Measurements from ENCODE around the gene WEE1.

WEE1 gene

DNA sequence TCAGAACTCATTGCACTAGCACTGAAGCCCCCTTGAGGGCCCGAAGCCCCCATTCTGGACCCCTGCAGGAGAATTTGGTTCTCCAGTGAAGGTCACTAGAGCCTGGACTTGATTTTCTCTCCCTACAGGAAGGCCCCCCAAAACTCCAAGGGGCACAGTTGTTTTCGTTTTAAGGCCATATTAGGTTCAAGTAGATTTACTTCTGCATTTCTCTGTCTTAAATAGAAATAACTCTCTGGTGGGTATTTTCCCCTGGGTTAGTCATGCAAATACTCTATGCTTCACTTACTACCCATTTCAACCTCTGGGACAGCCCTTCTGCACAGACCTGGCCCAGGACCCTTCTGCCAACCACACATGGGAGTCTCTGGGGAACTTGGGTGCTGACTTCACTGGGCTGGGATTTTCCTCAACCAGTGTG lies 41.6 kb downstream of the WEE1 start:
- no peak overlapping the region for H2AFZ ChIP-seq (ENCODE audit: low read depth, low read length, severe bottlenecking)

DNA sequence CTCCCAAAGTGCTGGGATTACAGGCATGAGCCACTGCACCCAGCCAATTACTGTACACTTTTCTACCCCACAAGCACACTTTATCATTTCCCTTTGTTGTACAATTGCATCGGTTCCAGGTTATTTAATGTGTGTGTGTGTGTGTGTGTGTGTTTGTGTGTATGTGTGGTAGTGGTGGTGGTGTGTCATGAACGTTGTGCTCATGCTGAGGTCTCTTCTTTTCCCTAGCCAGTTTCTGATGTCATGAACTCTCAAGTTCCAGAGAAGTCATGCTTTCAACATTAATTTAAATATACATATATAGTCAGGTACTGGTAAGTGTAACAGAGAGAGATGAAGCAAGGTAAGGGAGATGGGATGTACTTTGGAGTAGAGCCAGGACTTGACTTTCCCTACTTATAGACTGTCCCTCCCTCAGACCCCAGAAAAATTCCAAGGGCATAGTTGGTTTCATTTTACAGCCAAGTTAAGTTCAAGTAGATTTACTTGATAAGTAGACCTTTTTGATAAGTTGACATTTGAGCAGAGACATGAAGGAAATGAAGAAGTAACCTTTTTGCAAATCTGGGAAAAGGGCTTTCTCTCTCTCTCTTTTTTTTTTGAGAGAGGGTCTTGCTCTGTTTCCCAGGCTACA lies 42.7 kb downstream of the WEE1 start:
- no peaks in the 10 kb centered on the region for H3K36me3 ChIP-seq (ENCODE audit: low read length)
- peak overlapping the region; percentile 76 for H3K9ac ChIP-seq (ENCODE audit: low read length)
- peak overlapping the region; percentile 98 for H3K27ac ChIP-seq (ENCODE audit: low read depth, low read length)
- peaks cover 81% of the 10 kb centered on the region for H3F3A ChIP-seq (ENCODE audit: insufficient read depth)
- H3K4me3 ChIP-seq (ENCODE audit: insufficient read depth, low read length, poor library complexity, severe bottlenecking) = peak overlapping the region; percentile 8
- H3K27me3 ChIP-seq (ENCODE audit: low read length) = no peaks in the 10 kb centered on the region
- TF ChIP-seq, protein P1, sequence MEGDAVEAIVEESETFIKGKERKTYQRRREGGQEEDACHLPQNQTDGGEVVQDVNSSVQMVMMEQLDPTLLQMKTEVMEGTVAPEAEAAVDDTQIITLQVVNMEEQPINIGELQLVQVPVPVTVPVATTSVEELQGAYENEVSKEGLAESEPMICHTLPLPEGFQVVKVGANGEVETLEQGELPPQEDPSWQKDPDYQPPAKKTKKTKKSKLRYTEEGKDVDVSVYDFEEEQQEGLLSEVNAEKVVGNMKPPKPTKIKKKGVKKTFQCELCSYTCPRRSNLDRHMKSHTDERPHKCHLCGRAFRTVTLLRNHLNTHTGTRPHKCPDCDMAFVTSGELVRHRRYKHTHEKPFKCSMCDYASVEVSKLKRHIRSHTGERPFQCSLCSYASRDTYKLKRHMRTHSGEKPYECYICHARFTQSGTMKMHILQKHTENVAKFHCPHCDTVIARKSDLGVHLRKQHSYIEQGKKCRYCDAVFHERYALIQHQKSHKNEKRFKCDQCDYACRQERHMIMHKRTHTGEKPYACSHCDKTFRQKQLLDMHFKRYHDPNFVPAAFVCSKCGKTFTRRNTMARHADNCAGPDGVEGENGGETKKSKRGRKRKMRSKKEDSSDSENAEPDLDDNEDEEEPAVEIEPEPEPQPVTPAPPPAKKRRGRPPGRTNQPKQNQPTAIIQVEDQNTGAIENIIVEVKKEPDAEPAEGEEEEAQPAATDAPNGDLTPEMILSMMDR (IDR thresholded peaks at IDR 0.05; ENCODE audit: insufficient read depth, low read length, poor library complexity, severe bottlenecking) = no peak
- no peak for TF ChIP-seq EZH2phosphoT487 (conservative IDR thresholded peaks at IDR 0.05; ENCODE audit: low read length)
- H3K79me2 ChIP-seq (ENCODE audit: insufficient read depth, low read length) = peaks cover 10% of the 10 kb centered on the region; the same call in 1 of the 2 replicates
- H4K20me1 ChIP-seq (ENCODE audit: low read depth, low read length) = no peaks in the 10 kb centered on the region
- H3K9me2 ChIP-seq (replicated peaks; ENCODE audit: insufficient read depth, low read length) = no peaks in the 10 kb centered on the region
- no peak overlapping the region for H2AFZ ChIP-seq (ENCODE audit: low read depth, low read length, severe bottlenecking)
- H3K9me3 ChIP-seq (ENCODE audit: insufficient read depth, low read length) = no peaks in the 10 kb centered on the region
- peak overlapping the region; percentile 93 for H3K4me2 ChIP-seq (ENCODE audit: low read depth, low read length, poor library complexity, severe bottlenecking)

More for the DNA sequence above, 41.6 kb downstream of the WEE1 start:
- TF ChIP-seq EZH2phosphoT487 (conservative IDR thresholded peaks at IDR 0.05; ENCODE audit: low read length) = no peak
- Histone ChIP-seq H3K27me3 (ENCODE audit: low read length) (no peaks in the 10 kb centered on the region), H3K4me2 (ENCODE audit: low read depth, low read length, poor library complexity, severe bottlenecking) (peak overlapping the region; percentile 93), H3K9me2 (replicated peaks; ENCODE audit: insufficient read depth, low read length) (no peaks in the 10 kb centered on the region), H3K36me3 (ENCODE audit: low read length) (no peaks in the 10 kb centered on the region), H3K9ac (ENCODE audit: low read length) (peak overlapping the region; percentile 76), H3K27ac (ENCODE audit: low read depth, low read length) (peak overlapping the region; percentile 98), H4K20me1 (ENCODE audit: low read depth, low read length) (no peaks in the 10 kb centered on the region), H3F3A (ENCODE audit: insufficient read depth) (peaks cover 91% of the 10 kb centered on the region), H3K79me2 (ENCODE audit: insufficient read depth, low read length) (peaks cover 10% of the 10 kb centered on the region; the same call in 1 of the 2 replicates), H3K9me3 (ENCODE audit: insufficient read depth, low read length) (no peaks in the 10 kb centered on the region), H3K4me3 (ENCODE audit: insufficient read depth, low read length, poor library complexity, severe bottlenecking) (peak overlapping the region; percentile 45)

DNA sequence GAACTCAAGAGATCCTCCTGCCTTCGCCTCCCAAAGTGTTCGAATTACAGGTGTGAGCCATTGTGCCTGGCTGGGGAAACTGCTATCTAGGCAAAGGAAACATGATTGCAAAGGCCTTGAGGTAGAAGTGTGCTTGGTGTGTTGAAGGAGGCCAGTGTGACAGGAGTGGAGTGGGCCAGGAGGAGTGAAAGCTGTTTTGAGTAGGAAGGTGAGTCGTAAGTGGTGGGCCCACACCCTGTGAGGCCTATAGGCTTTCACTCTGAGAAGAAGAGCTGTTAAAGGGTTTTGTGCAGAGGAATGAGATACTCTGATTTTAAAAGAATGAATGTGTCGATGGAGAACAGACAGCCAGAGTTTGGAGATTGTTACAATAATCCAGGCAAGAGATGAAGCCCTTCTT lies 43.4 kb downstream of the WEE1 start:
- H2AFZ ChIP-seq (ENCODE audit: low read depth, low read length, severe bottlenecking) = no peak overlapping the region
- peak overlapping the region; percentile 8 for H3K4me3 ChIP-seq (ENCODE audit: insufficient read depth, low read length, poor library complexity, severe bottlenecking)
- H3F3A ChIP-seq (ENCODE audit: insufficient read depth) = peaks cover 79% of the 10 kb centered on the region
- H3K9me3 ChIP-seq (ENCODE audit: insufficient read depth, low read length) = no peaks in the 10 kb centered on the region
- no peaks in the 10 kb centered on the region for H3K36me3 ChIP-seq (ENCODE audit: low read length)
- no peaks in the 10 kb centered on the region for H3K9me2 ChIP-seq (replicated peaks; ENCODE audit: insufficient read depth, low read length)
- TF ChIP-seq, protein P1 (IDR thresholded peaks at IDR 0.05; ENCODE audit: insufficient read depth, low read length, poor library complexity, severe bottlenecking) = no peak
- no peak for TF ChIP-seq EZH2phosphoT487 (conservative IDR thresholded peaks at IDR 0.05; ENCODE audit: low read length)
- H3K27me3 ChIP-seq (ENCODE audit: low read length) = no peaks in the 10 kb centered on the region
- no peaks in the 10 kb centered on the region for H4K20me1 ChIP-seq (ENCODE audit: low read depth, low read length)
- peak overlapping the region; percentile 76 for H3K9ac ChIP-seq (ENCODE audit: low read length)
- peaks cover 10% of the 10 kb centered on the region; the same call in 1 of the 2 replicates for H3K79me2 ChIP-seq (ENCODE audit: insufficient read depth, low read length)
- peak overlapping the region; percentile 98 for H3K27ac ChIP-seq (ENCODE audit: low read depth, low read length)
- H3K4me2 ChIP-seq (ENCODE audit: low read depth, low read length, poor library complexity, severe bottlenecking) = peak overlapping the region; percentile 93

DNA sequence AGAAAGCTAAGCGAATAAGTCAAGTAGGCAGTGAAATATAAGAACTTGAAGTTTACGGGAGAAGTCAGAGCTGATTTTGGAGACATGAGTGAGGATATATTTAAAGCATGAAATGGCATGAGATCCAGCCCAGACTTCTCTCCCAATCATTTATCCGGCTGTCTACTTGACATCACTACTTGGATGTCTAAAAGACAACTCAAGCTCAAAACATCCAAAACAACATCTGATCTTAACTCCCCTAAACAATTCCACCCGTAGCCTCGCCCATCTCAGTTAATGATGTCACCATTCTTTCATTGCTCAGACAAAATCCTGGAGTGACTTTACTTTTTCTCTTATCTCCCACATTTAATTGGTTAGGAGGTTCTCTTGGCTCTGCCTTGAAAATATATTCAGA lies 44.5 kb downstream of the WEE1 start:
- H3K36me3 ChIP-seq (ENCODE audit: low read length) = no peaks in the 10 kb centered on the region
- H3K4me3 ChIP-seq (ENCODE audit: insufficient read depth, low read length, poor library complexity, severe bottlenecking) = peak overlapping the region; percentile 11
- H3K79me2 ChIP-seq (ENCODE audit: insufficient read depth, low read length) = peaks cover 10% of the 10 kb centered on the region; the same call in 1 of the 2 replicates
- H3K27me3 ChIP-seq (ENCODE audit: low read length) = no peaks in the 10 kb centered on the region
- no peaks in the 10 kb centered on the region for H3K9me3 ChIP-seq (ENCODE audit: insufficient read depth, low read length)
- H3K27ac ChIP-seq (ENCODE audit: low read depth, low read length) = peak overlapping the region; percentile 98
- no peaks in the 10 kb centered on the region for H3K9me2 ChIP-seq (replicated peaks; ENCODE audit: insufficient read depth, low read length)
- peaks cover 69% of the 10 kb centered on the region for H3F3A ChIP-seq (ENCODE audit: insufficient read depth)
- H3K4me2 ChIP-seq (ENCODE audit: low read depth, low read length, poor library complexity, severe bottlenecking) = peak overlapping the region; percentile 93
- peak overlapping the region; percentile 76 for H3K9ac ChIP-seq (ENCODE audit: low read length)
- no peak overlapping the region for H2AFZ ChIP-seq (ENCODE audit: low read depth, low read length, severe bottlenecking)
- no peak for TF ChIP-seq EZH2phosphoT487 (conservative IDR thresholded peaks at IDR 0.05; ENCODE audit: low read length)
- TF ChIP-seq, protein P1 (IDR thresholded peaks at IDR 0.05; ENCODE audit: insufficient read depth, low read length, poor library complexity, severe bottlenecking) = no peak
- H4K20me1 ChIP-seq (ENCODE audit: low read depth, low read length) = no peaks in the 10 kb centered on the region

Data from SU-DHL-6 (cell line).